T-helper 2 cell treated with Interferon-gamma antibody and Interleukin-4, amounts not matched to agents 5 μg/mL and 100 μg/mL, for 36 hours (primary cell): ENCODE results near the gene UNC5C.

Source experiments
- DNase-seq: peaks from one replicate; pipeline ENCODE4 v3.0.0; 2021; ENCODE audit warnings: low spot score
- H3K27ac Mint-ChIP-seq: one replicate; pipeline ENCODE4 v1.8.0; 2021; ENCODE audit warnings: mild to moderate bottlenecking, mixed read lengths
- H3K27me3 Mint-ChIP-seq: one replicate; pipeline ENCODE4 v1.8.0; 2021; ENCODE audit warnings: low read depth, mixed read lengths
- H3K36me3 Mint-ChIP-seq: one replicate; pipeline ENCODE4 v1.8.0; 2021; ENCODE audit warnings: low read depth, mixed read lengths
- H3K4me1 Mint-ChIP-seq: one replicate; pipeline ENCODE4 v1.8.0; 2021; ENCODE audit warnings: low read depth, mixed read lengths
- H3K4me3 Mint-ChIP-seq: one replicate; pipeline ENCODE4 v1.8.0; 2022; ENCODE audit warnings: mild to moderate bottlenecking, moderate library complexity, mixed read lengths
- H3K9me3 Mint-ChIP-seq: one replicate; pipeline ENCODE4 v1.8.0; 2021; ENCODE audit warnings: mixed read lengths

Gene UNC5C

DNA sequence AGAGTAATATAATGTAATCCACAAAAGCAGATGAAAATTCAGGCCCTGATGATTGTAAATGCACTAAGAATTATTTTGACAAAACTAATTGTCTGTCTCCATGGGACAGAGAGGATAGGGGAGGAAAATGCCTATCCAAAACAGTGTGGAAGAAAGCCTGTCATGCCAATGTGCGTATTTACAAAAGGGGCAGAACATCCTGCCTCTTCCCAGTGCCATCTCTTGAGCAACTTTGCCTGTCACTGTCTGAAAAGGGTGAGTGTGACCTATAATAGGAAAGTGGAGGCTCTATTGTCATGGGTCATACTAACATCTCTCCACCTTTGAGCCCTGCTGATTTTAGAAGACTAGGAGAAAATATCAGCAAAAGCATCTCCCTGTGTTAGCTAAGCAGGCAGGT, 264.1 kb downstream of the UNC5C start:
- H3K27me3 Mint-ChIP-seq, result no peaks in the 10 kb centered on the region
- peaks cover 6% of the 10 kb centered on the region for H3K36me3 Mint-ChIP-seq
- H3K4me1 Mint-ChIP-seq, result peaks cover 12% of the 10 kb centered on the region
- H3K9me3 Mint-ChIP-seq, result peaks cover 19% of the 10 kb centered on the region
- H3K4me3 Mint-ChIP-seq, result no peak overlapping the region
- no peak overlapping the region for H3K27ac Mint-ChIP-seq
- DNase-seq, result no peak

DNA sequence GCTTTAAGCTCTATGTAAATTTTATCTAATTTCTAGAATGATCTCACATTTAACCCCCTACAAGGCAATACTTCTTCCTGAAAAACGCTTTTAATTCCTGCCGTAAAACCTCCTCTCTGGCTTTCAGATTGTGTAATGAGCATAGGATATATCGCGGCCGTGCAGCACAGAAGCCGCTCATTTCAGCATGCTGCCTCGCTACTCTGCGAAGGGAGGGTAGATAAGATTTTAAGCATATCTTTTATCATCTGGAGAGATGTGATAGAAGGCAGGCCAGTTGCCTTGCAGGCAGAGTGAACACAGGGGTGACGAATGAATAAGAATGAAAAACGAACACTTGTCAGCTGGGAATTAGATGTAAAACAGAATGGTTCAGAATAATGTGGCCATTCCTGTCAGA, 265.5 kb downstream of the UNC5C start:
- H3K27ac Mint-ChIP-seq, result no peak overlapping the region
- no peak for DNase-seq
- H3K4me3 Mint-ChIP-seq, result no peak overlapping the region
- peaks cover 6% of the 10 kb centered on the region for H3K36me3 Mint-ChIP-seq
- H3K27me3 Mint-ChIP-seq, result no peaks in the 10 kb centered on the region
- H3K4me1 Mint-ChIP-seq, result peaks cover 2% of the 10 kb centered on the region
- H3K9me3 Mint-ChIP-seq, result peaks cover 19% of the 10 kb centered on the region

DNA sequence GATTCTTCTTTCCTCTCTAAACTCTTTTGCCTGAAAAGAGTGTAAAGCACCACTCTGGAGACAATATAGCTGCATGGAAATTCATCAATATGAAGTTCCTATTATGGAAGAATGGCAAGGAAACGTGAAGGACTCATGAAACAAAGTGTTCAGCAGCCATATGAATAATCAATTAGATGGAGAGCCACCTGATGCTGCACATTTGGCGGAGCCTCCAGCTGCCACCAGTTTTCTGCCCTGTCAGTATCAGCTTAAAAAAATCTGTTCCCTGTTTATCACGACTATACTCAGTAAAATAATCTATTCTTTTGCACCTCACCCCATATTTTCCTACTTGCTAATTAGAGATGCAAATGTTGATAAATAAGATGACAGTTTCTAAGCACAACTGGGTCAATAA, 276.0 kb downstream of the UNC5C start:
- no peaks in the 10 kb centered on the region for H3K36me3 Mint-ChIP-seq
- H3K27ac Mint-ChIP-seq, result no peak overlapping the region
- no peaks in the 10 kb centered on the region for H3K9me3 Mint-ChIP-seq
- no peaks in the 10 kb centered on the region for H3K27me3 Mint-ChIP-seq
- no peak for DNase-seq
- no peak overlapping the region for H3K4me3 Mint-ChIP-seq
- no peaks in the 10 kb centered on the region for H3K4me1 Mint-ChIP-seq

DNA sequence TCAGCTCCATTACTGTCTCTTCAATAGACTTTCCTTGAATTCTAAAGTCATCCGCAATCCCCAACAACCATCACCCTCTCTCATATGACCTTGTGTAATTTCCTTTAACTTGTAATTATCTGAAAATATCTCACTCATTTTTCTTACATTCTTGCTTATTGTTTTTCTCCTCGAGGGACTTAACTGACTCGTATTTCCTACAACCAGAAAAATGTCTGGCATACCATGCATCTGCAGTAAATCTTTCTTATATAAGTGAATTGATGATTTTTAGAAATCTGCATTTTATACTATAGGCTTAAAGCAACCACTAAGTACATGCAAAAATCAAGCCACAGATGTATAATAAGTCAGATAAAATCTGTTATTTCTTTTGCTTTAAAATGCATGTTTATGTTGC, 276.7 kb downstream of the UNC5C start:
- H3K4me1 Mint-ChIP-seq, result no peaks in the 10 kb centered on the region
- DNase-seq, result no peak
- no peak overlapping the region for H3K4me3 Mint-ChIP-seq
- no peaks in the 10 kb centered on the region for H3K36me3 Mint-ChIP-seq
- H3K9me3 Mint-ChIP-seq, result no peaks in the 10 kb centered on the region
- H3K27me3 Mint-ChIP-seq, result no peaks in the 10 kb centered on the region
- no peak overlapping the region for H3K27ac Mint-ChIP-seq

DNA sequence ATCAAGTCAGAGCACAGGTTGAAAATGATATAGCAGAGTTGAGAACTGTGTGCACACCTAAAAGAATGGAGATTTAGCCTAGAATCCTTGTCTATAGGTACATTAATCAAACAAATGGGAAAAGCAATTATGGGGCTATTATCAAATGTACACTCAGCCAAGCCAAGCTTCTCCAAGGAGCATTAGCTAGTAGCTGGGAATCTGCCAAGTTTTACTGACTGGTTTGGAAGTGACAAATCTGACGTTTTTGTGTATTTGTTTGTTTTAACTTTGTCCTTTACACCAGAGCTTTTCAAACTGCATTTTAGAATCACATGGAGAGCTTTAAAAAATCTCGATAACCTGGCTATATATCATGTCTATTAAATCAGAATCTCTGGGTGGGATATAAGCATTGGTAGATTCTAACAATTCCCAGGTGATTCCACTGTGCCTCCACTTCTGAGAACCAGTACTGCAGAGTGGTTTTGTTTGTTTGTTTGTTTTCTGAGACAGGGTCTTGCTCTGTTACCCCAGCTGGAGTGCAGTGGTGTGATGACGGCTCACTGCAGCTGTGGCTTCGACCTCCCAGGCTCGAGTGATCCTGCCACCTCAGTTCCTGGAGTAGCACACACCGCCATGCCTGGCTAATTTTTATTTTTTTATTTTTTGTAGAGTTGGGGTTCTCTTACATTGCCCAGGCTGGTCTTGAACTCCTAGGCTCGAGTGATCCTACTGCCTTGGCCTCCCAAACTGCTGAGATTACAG, 279.8 kb downstream of the UNC5C start:
- Mint-ChIP-seq H3K4me1 (no peaks in the 10 kb centered on the region), H3K4me3 (no peak overlapping the region), H3K27me3 (no peaks in the 10 kb centered on the region), H3K27ac (no peak overlapping the region), H3K36me3 (no peaks in the 10 kb centered on the region), H3K9me3 (no peaks in the 10 kb centered on the region)
- no peak for DNase-seq

DNA sequence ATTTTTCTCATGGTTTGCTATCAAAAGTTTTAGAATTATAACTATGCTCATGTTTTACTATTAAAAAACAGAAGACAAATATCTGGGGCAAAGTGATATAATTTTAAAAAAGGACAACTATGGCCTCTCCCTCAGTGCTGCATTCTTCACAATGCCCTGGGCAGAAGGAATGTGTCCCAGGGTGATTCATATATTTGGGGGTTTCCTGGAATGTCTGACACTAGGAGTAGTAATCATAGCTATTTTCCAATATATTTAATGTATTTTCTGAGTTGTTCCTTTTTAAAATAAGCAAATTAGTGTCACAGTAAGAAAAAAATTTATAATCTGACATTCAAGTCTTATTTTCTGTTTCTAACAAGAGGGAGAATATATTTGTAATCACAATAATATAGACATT, 281.7 kb downstream of the UNC5C start:
- no peak for DNase-seq
- Mint-ChIP-seq H3K36me3 (no peaks in the 10 kb centered on the region), H3K9me3 (no peaks in the 10 kb centered on the region), H3K4me3 (no peak overlapping the region), H3K27me3 (no peaks in the 10 kb centered on the region), H3K4me1 (no peaks in the 10 kb centered on the region), H3K27ac (no peak overlapping the region)

DNA sequence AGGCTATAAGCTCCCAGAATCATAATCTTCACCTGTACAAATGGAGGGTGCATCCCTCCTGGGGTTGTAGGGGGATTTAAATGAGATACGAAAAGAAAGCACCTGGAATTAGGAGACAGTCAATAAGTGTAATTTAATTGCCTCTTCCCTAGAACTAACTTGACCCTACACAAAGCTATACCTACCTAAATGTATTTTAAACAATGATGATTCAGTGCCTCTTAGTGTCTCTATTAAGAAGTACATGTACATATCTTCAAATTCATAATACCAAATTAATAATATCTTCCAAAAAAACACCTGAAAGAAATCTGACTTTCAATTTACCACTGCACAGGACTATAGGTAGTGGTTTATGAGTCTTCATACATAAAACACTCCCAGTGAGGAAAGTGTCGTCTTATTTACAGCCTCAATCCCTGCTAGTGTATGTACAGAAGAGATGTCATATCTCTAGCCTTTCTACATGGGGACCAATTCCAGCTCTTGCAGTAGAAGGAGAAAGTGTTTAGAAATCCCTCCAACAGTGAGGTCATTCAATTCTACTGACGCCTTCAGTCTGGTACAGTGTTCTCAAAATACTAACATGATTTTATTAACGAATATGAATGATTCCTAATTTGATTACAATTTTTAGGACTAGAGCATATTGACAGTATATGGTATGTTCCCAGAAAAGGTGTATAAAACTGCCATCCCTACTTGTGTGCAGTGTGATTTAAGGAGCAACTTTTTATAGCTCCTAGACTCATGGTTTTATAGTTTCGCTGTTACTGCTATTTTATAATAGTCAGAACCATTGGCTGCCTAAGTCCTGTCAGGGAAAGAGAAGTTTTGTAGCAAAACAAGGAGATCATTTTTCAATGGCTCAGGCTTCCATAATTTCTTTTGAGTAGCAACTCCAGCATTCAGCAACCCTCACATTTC, 282.7 kb downstream of the UNC5C start:
- Mint-ChIP-seq H3K4me1 (no peaks in the 10 kb centered on the region), H3K9me3 (no peaks in the 10 kb centered on the region), H3K27ac (no peak overlapping the region), H3K27me3 (no peaks in the 10 kb centered on the region), H3K36me3 (no peaks in the 10 kb centered on the region), H3K4me3 (no peak overlapping the region)
- no peak for DNase-seq

DNA sequence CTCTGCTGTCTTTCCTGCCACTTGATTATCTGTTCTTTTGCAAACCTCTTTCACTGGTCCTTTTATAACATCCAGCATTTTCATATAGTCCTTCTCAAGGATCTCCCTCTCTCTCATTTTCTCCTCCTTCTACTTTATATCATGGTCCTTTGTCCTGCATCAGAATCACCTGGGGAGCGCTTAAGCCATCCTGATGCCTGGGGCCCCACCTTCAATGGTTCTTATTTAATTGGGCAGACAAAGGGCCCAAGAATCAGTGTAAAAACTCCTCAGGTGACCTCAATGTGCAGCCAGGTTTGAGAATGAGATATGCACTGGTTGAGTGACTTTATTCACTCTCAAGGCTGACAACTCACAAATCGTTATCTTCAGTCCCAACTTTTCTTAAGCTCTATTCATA, 283.9 kb downstream of the UNC5C start:
- H3K36me3 Mint-ChIP-seq, result no peaks in the 10 kb centered on the region
- no peak overlapping the region for H3K4me3 Mint-ChIP-seq
- no peaks in the 10 kb centered on the region for H3K4me1 Mint-ChIP-seq
- no peaks in the 10 kb centered on the region for H3K27me3 Mint-ChIP-seq
- DNase-seq, result no peak
- H3K27ac Mint-ChIP-seq, result no peak overlapping the region
- H3K9me3 Mint-ChIP-seq, result no peaks in the 10 kb centered on the region

DNA sequence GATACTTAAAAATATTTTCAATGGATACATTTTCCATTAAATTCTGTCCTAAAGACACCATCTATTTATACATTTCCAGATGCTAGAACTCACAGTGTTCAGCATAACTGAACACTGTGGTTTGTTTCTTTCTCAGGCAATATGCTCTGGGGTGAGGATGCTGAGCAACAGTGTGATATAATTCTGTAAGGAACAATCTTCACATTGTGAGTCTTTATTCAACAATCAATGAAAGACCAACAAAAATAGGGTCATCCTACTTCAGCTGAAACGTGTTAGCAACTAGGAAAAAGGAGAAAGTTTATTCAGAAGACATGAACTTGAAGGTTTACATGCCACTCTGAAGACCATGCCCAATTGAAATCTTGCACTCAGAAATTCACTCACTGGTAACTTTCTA, 284.8 kb downstream of the UNC5C start:
- Mint-ChIP-seq H3K4me3 (no peak overlapping the region), H3K27ac (no peak overlapping the region), H3K9me3 (no peaks in the 10 kb centered on the region), H3K27me3 (no peaks in the 10 kb centered on the region), H3K36me3 (no peaks in the 10 kb centered on the region), H3K4me1 (no peaks in the 10 kb centered on the region)
- DNase-seq, result no peak

DNA sequence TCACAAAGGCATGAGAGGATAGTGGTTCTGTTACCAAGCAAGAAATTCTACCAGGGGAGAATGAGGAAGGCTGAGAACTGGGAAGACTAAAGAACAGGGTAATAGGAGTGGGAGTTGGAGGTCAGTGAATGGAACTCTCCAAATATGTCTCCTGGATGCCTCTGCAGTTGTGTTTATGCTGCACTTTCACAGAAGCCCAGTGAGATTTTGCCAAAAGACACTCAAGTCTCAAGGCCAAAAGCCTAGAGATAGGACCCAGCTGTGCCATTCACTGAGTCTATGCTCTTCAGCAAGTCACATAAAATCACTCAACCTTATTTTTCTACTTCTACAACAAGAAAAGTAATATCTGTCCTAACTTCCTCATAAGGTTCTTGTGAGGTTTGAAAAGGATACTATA, 285.4 kb downstream of the UNC5C start:
- DNase-seq, result no peak
- Mint-ChIP-seq H3K4me3 (no peak overlapping the region), H3K27ac (no peak overlapping the region), H3K4me1 (no peaks in the 10 kb centered on the region), H3K27me3 (no peaks in the 10 kb centered on the region), H3K9me3 (no peaks in the 10 kb centered on the region), H3K36me3 (no peaks in the 10 kb centered on the region)

DNA sequence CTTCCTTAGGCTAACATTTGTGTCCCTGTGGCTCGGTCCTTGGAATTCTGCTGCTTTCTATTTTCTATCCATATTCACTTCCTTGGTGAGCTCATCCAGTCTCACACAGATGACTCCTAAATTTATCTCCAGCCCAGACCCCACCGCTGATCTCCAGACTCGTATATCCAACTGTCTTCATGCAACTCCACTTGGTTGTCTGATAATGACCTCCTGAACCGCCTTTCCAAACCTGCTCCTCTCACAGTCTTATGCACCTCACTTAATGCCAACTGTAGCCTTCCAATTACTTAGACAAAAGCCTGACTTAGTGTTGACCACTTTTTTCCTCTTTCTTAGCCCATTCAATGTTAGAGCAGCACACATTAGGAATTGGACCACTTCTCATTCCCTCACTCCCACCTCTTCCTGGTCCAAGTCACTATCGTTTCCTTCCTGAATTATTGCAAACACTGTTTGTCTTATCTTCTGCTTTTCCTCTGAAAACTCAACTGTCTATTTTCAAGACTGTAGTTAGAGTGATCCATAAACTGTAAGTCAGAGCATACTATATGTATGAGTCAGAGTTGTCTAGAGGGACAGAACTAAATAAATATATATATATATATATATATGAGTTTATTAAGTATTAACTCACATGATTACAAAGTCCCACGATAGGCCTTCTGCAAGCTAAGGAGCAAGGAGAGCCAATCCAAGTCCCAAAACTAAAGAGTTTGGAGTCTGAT, 292.5 kb downstream of the UNC5C start:
- no peaks in the 10 kb centered on the region for H3K27me3 Mint-ChIP-seq
- DNase-seq, result no peak
- H3K4me1 Mint-ChIP-seq, result peaks cover 2% of the 10 kb centered on the region
- no peaks in the 10 kb centered on the region for H3K36me3 Mint-ChIP-seq
- H3K27ac Mint-ChIP-seq, result no peak overlapping the region
- no peak overlapping the region for H3K4me3 Mint-ChIP-seq
- no peaks in the 10 kb centered on the region for H3K9me3 Mint-ChIP-seq

DNA sequence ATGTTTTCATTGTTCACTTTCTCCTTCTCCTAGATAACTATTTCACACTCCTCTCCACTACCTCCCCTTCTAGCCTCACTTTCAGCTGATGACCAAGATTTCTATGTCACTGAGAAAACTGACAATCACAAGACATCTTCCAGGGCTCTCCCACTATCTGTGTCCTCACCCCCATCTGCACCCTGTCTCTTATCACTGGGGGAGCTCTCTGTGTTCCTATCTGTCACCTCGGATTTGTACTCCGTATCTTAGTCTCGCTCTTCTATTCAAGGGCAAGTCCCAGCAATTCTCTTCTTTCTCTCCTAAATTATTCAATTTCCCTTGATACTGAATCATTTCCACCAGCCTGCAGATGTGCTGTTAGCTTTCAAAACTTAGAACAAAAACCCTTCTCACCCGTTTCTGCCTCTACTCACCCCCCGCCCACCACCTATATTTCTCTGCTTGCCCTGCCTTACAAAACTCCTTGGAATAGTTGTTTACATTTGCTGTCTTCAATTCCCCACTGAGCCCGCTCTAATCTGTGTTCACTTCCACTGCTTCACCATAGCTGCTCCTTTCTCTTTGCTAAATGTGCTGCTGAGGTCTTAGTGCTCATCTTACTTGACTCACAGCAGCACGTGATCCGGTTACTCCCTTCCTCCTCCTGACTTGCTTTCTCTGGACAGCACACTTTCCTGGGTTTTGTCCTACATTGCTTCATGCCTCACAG, 293.2 kb downstream of the UNC5C start:
- no peak for DNase-seq
- no peaks in the 10 kb centered on the region for H3K9me3 Mint-ChIP-seq
- H3K27ac Mint-ChIP-seq, result no peak overlapping the region
- H3K36me3 Mint-ChIP-seq, result no peaks in the 10 kb centered on the region
- H3K4me1 Mint-ChIP-seq, result peaks cover 3% of the 10 kb centered on the region
- no peak overlapping the region for H3K4me3 Mint-ChIP-seq
- no peaks in the 10 kb centered on the region for H3K27me3 Mint-ChIP-seq

DNA sequence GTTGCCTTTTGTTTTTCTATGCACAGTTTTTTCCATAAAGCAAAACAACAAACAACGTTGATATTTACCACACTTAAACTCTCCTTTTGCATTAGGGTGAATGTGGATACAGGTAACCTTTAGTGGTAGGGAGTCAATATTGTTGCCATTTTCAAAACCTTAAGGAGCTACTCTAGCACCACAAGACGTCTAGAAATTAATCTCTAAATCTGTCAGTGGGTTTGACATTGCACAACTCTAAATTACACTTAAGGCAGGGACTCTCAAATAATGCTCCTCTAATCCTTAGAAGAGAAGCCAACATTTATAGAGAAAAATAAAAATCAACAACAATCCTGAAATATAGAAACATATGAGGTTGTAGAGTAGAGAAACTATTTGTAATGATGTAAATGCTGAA, 297.2 kb downstream of the UNC5C start:
- Mint-ChIP-seq H3K36me3 (no peaks in the 10 kb centered on the region), H3K27ac (no peak overlapping the region), H3K27me3 (no peaks in the 10 kb centered on the region), H3K4me3 (no peak overlapping the region), H3K9me3 (no peaks in the 10 kb centered on the region), H3K4me1 (peaks cover 24% of the 10 kb centered on the region)
- DNase-seq, result no peak
